ENCODE measurements around the gene KRT86. TPM values are rescaled to one million over a fixed set of nuclear protein-coding genes. Genes with fewer than 3 reads are reported as not detected.

The KRT86 gene
- total and polyA plus RNA-seq, 5 experiments from 2014 or later = not detected

DNA sequence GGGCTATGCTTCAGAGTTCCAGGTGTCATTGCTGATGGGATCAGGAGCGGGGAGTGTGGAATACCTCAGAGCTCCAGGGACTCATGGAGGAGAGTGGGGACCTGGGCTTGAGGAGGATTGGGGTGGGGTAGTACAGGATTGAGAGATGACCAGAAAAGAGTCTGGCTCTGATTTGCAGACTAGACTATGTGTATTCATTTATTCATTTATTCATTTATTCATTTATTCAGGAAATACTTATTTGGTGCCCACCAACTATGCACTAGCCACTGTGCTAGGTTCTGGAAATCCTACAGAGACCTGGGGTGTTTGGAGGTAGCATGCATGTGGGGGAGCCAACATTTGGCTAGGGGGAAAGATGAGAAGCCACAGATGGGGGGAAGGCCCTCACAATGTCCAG, 47.6 kb downstream of the KRT86 start:
- ATAC-seq = no peak

DNA sequence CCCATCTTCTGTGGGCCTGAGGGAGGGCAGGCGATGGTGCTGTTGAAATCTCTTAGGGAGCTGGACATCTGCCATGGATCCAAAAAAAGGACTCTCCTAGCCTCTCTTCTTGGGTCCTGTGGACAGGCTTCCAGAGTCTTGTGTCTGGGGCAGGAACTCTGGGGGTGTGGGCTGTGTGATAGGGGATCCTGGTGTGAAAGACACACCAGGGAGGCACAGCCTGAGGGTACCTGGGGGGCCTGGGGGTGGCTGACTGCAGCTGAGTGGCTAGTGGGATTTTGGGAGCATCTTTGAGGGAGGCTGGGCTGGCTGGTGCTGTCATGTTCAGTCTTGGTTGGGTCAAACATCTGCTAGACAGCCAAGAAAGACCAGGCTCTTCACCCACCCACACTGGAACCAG, 48.6 kb downstream of the KRT86 start:
- Mint-ChIP-seq H3K27ac (no peak overlapping the region), H3K36me3 (no peaks in the 10 kb centered on the region), H3K4me1 (peaks cover 4 to 9% (median 7%) of the 10 kb centered on the region in 4 donors), H3K4me3 (no peak overlapping the region), H3K27me3 (peaks cover 10 to 59% (median 36%) of the 10 kb centered on the region in 5 donors), H3K9me3 (no peaks in the 10 kb centered on the region)
- DNase-seq (peak in 1 of 10 donors; percentile 23), ATAC-seq (no peak)
- POLR2A ChIA-PET = no interaction called here

More for the DNA sequence above, 47.6 kb downstream of the KRT86 start:
- H3K27ac Mint-ChIP-seq = peak overlapping the region in 2 of 10 donors; percentile 32 to 38
- H3K36me3 Mint-ChIP-seq = no peaks in the 10 kb centered on the region
- DNase-seq = no peak
- peaks cover 10 to 59% (median 36%) of the 10 kb centered on the region in 5 donors for H3K27me3 Mint-ChIP-seq
- H3K4me3 Mint-ChIP-seq = no peak overlapping the region
- no peaks in the 10 kb centered on the region for H3K9me3 Mint-ChIP-seq
- POLR2A ChIA-PET = no interaction called here
- peaks cover 0 to 2% (median under 1%) of the 10 kb centered on the region in 4 donors for H3K4me1 Mint-ChIP-seq

DNA sequence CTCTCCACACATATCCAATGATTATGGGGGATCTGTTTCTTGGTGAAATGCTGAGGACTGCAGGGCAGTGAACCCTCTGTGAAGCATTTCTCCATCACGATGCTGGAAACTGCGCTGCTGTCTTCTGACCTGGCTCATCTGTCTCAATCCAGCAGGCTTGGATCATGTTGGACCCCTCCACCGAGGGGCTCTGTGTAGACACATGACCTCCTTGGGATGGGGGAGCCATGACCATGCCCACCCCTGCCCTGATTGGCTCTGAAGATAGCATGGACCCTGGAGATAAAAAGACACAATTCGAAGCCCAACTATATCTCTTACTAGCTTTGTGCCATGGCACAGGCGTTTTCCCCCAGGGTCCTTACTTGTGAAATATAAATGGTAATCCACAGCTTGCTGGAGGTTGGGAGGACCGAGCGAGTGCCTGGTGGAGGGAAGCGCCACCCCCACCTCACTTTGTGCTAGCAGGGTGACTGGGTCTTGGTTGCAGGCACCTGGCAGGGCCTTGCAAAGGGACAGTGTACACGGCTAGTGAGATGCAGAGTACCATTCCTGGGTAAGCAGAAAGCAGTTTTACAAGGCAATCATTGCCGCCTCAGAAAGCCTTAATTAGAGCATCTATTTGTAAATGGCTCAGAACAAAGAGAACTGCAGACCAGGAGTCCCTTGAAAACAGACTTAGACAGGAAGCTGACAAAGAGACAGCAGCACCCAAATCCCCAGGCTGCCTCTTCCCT, 49.1 kb downstream of the KRT86 start:
- ATAC-seq (no peak), DNase-seq (peak in 1 of 10 donors; percentile 24)
- Mint-ChIP-seq H3K27me3 (peaks cover 10 to 59% (median 33%) of the 10 kb centered on the region in 5 donors), H3K27ac (no peak overlapping the region), H3K4me3 (no peak overlapping the region), H3K4me1 (peaks cover 4 to 9% (median 7%) of the 10 kb centered on the region in 4 donors), H3K36me3 (no peaks in the 10 kb centered on the region), H3K9me3 (no peaks in the 10 kb centered on the region)
- POLR2A ChIA-PET = no interaction called here

DNA sequence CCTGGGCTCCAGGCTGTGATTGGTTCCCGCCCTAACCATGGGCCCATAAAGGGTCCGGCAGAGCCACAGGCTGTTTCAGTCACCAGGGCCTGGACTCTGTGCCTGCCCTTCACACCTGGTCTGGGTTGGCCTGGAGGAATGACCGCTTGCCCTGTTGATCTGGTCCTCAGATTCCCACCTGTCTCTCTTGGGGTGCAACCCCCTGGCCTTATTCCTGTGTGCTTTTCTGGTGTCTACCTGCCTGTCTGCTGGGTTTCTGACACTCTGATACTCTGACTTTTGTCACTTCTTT, 49.7 kb downstream of the KRT86 start:
- no peak overlapping the region for H3K4me3 Mint-ChIP-seq
- H3K36me3 Mint-ChIP-seq = no peaks in the 10 kb centered on the region
- H3K27ac Mint-ChIP-seq = no peak overlapping the region
- no peaks in the 10 kb centered on the region for H3K9me3 Mint-ChIP-seq
- H3K4me1 Mint-ChIP-seq = peaks cover 6 to 9% (median 7%) of the 10 kb centered on the region in 4 donors
- H3K27me3 Mint-ChIP-seq = peaks cover 10 to 57% (median 35%) of the 10 kb centered on the region in 5 donors
- ATAC-seq (no peak), DNase-seq (peak in 1 of 10 donors; percentile 37)
- POLR2A ChIA-PET = no interaction called here

DNA sequence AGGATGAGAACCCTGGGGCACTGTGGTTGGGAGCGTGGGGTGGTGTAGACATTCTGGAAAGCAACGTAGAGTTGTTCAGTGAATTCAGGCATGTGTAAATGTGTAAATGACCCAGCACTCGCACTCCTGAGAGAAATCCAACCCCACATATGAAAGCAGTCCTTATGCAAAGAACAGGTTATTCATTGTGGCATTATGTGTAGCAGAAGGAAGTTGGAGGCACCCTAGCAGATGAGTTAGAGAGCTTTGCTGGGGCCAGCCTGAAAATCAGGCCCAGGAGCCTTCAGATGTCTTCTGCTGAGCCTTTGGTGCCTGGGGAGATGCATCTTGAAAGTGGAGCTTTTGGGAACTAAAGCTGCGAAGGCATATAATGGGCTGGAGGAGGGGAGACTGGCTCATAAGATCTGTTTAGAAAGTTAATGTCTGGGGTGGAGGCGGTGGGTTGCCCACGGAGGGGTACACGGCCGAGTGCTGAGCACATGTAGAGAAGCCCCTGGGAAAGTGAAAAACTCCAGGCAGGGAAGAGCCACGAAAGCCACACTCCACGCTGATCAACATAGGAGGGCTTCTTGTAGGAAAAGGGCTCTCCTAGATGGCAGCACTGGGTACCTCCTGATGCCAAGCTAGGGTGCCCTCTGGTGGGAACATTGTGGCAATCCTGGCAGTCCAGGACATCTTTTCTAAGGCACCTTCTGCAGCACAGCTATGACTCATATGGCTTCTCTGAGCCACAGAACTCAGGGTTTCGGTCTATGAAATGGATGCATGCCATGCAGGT, 52.8 kb downstream of the KRT86 start:
- Mint-ChIP-seq H3K27ac (peak overlapping the region in 2 of 10 donors; percentile 60 to 64), H3K9me3 (no peaks in the 10 kb centered on the region), H3K27me3 (peaks cover 1 to 40% (median 19%) of the 10 kb centered on the region in 5 donors), H3K4me1 (peaks cover 6 to 9% (median 7%) of the 10 kb centered on the region in 4 donors), H3K36me3 (no peaks in the 10 kb centered on the region), H3K4me3 (no peak overlapping the region)
- POLR2A ChIA-PET = interaction anchor here (1.1 to 1.4 kb wide), 3 partner anchors 12 to 172 kb away, joined by 4 to 6 read pairs (median 4); no protein-coding TSS in a partner anchor
- peak; percentile 99 to 100 for ATAC-seq
- DNase-seq = peak; percentile 50 to 90 (median 70)

DNA sequence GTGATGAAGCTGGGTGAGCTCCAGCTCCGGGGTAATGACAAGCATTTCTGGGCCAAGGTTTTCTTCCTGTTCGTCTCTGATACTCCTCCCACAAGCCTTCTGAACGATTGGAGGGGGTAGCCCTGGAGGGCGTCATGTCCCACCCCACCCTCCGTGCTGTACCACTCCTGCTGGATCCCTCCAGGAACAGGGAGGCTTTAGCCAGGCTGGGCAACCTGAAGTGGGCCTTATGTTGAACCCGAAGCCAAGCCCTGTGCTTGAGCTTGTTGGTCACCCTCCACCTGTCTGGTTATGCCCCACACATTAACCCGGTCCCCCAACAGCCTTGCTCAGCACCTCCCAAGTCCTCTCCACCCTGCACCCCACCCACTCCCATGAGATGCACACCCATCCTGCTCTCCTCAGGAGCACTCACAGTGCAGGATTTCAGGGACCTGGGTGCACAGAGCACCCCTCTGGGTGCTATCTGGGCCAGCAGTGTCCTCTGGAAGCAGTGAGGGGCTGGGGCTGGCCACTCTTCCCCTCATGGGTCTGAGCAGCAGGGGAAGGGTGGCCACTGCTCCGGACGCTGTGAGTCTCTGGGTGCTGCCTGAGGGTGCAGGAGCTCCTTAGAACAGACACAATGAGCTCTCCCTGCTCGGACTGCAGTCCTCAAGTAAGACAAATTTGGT, 53.5 kb downstream of the KRT86 start:
- H3K4me3 Mint-ChIP-seq = no peak overlapping the region
- no peaks in the 10 kb centered on the region for H3K9me3 Mint-ChIP-seq
- ATAC-seq = no peak
- H3K27ac Mint-ChIP-seq = peak overlapping the region in 1 of 10 donors; percentile 60
- no peaks in the 10 kb centered on the region for H3K36me3 Mint-ChIP-seq
- POLR2A ChIA-PET = interaction anchor here (1.1 to 1.4 kb wide), 3 partner anchors 11 to 173 kb away, joined by 4 to 6 read pairs (median 4); no protein-coding TSS in a partner anchor
- DNase-seq = peak in 1 of 10 donors; percentile 50
- H3K27me3 Mint-ChIP-seq = peaks cover 0 to 34% (median 19%) of the 10 kb centered on the region in 5 donors
- H3K4me1 Mint-ChIP-seq = peaks cover 6 to 9% (median 7%) of the 10 kb centered on the region in 4 donors

DNA sequence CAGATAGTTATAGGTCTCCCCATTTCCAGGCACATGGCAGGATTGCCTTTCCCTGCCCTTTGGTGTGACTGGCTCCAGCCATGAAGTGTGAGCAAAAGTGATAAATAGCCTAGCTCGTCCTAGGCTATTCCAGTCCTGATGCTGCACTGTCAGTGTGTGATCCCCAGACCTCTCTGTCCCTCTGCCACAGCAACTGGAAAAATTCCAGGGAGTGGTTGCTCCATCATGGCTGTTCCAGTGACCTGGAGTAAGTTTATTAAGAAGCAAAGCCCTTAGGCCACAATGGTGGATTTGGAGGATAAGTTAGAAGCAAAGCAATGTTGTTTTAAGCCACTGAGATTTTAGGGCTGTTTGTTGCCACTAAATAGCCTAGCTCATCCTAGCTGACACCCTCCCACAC, 56.6 kb downstream of the KRT86 start:
- H3K27ac Mint-ChIP-seq = no peak overlapping the region
- peaks cover 3 to 20% (median 17%) of the 10 kb centered on the region in 5 donors for H3K27me3 Mint-ChIP-seq
- DNase-seq = peak in 1 of 10 donors; percentile 4
- no peak for ATAC-seq
- H3K4me1 Mint-ChIP-seq = peaks cover 6 to 9% (median 7%) of the 10 kb centered on the region in 4 donors
- peaks cover 0 to 5% (median 0%) of the 10 kb centered on the region in 9 donors for H3K9me3 Mint-ChIP-seq
- POLR2A ChIA-PET = no interaction called here
- H3K4me3 Mint-ChIP-seq = no peak overlapping the region
- no peaks in the 10 kb centered on the region for H3K36me3 Mint-ChIP-seq

DNA sequence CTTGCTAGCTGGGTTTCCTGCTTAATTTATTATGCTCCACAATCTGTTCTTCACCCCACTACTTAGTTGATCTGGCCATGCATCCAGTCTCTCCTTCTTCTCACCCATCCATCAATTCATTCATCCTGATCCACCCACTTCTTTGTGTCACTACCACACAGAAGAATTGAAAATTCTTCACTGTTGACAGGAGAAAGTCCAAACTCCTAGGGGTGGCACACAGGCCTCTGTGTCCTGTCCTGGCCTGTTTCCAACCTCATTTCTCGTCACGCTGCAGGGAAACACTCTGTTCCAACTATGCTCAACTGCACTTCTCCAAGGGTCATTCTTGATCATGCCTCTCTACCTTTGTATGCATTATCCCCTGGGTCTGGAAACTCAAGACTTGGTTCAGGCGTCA, 57.4 kb downstream of the KRT86 start:
- H3K27me3 Mint-ChIP-seq = peaks cover 3 to 20% (median 15%) of the 10 kb centered on the region in 5 donors
- H3K4me3 Mint-ChIP-seq = no peak overlapping the region
- peaks cover 6 to 9% (median 7%) of the 10 kb centered on the region in 4 donors for H3K4me1 Mint-ChIP-seq
- peaks cover 0 to 4% (median 0%) of the 10 kb centered on the region in 3 donors for H3K36me3 Mint-ChIP-seq
- POLR2A ChIA-PET = no interaction called here
- no peak for DNase-seq
- no peak for ATAC-seq
- peaks cover 0 to 11% (median 6%) of the 10 kb centered on the region in 9 donors for H3K9me3 Mint-ChIP-seq
- H3K27ac Mint-ChIP-seq = no peak overlapping the region

DNA sequence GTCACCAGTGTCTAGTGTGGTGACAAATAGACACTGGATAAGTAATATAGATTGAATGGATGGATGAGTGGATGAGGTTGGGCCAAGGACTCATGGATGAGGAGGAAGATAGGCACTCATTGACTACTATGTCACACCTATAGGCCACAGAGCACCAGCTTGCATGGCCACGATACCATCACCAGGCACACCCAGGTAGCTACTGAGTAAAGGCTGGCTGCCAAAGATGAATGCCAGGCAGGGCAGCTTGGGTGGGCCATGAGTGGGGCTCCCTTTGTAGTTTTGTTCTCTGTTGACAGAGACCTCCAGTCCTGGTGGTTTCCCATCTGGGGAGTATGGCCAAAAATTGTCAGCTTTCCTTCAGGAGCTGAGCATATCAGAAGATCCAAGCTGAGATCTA, 57.9 kb downstream of the KRT86 start:
- Mint-ChIP-seq H3K4me3 (no peak overlapping the region), H3K27ac (peak overlapping the region in 1 of 10 donors; percentile 1), H3K36me3 (peaks cover 0 to 9% (median 0%) of the 10 kb centered on the region in 3 donors), H3K9me3 (peaks cover 0 to 16% (median 9%) of the 10 kb centered on the region in 9 donors), H3K4me1 (peaks cover 4 to 5% (median 4%) of the 10 kb centered on the region in 4 donors), H3K27me3 (peaks cover 3 to 19% (median 14%) of the 10 kb centered on the region in 5 donors)
- peak in 1 of 10 donors; percentile 27 for DNase-seq
- no peak for ATAC-seq
- POLR2A ChIA-PET = no interaction called here

DNA sequence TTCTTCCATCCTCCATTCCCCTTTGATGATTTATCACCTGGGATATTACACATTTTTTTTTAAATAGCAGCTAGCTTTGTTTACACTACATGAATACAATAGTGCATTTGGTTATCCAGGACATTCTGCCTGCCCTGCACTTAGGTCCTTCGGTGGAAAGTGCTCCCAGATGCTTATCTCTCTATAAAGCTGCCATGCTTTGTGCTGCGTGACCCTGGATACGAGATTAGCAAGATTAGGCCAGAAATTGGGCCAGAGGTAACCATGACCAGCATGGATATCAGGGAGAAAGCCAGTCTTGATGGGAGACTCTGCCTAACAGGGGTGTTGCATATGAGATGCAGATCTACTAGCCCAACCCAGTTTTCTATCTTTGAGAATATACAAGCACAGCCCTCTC, 58.9 kb downstream of the KRT86 start:
- Mint-ChIP-seq H3K27me3 (peaks cover 3 to 18% (median 11%) of the 10 kb centered on the region in 5 donors), H3K9me3 (peaks cover 0 to 16% (median 9%) of the 10 kb centered on the region in 9 donors), H3K4me3 (no peak overlapping the region), H3K36me3 (peaks cover 0 to 9% (median 0%) of the 10 kb centered on the region in 3 donors), H3K4me1 (peaks cover 0 to 2% (median 0%) of the 10 kb centered on the region in 4 donors), H3K27ac (no peak overlapping the region)
- DNase-seq = peak in 1 of 10 donors; percentile 19
- POLR2A ChIA-PET = no interaction called here
- no peak for ATAC-seq

DNA sequence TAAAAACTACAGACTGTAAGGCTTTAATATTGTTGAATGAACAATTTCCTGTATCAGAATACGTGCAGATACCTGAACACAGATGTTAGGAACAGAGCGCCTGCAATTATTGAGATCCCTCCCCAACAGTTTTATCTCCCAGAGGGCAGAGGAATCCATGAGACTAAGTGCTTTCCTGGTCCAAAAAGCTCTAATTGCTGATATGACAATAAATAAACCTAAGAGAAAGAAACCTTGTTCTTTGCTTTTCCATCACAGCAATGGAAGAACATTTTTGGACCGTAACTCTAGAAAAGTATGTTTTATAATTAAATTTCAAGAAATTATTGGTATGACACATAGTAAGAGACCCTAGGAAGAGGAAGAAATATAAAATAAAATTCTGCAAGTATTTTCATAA, 59.7 kb downstream of the KRT86 start:
- Mint-ChIP-seq H3K27me3 (peaks cover 3 to 27% (median 11%) of the 10 kb centered on the region in 5 donors), H3K36me3 (peaks cover 0 to 9% (median 0%) of the 10 kb centered on the region in 3 donors), H3K27ac (no peak overlapping the region), H3K9me3 (peaks cover 0 to 16% (median 9%) of the 10 kb centered on the region in 9 donors), H3K4me1 (peaks cover 0 to 3% (median 0%) of the 10 kb centered on the region in 4 donors), H3K4me3 (no peak overlapping the region)
- ATAC-seq (no peak), DNase-seq (no peak)
- POLR2A ChIA-PET = no interaction called here

DNA sequence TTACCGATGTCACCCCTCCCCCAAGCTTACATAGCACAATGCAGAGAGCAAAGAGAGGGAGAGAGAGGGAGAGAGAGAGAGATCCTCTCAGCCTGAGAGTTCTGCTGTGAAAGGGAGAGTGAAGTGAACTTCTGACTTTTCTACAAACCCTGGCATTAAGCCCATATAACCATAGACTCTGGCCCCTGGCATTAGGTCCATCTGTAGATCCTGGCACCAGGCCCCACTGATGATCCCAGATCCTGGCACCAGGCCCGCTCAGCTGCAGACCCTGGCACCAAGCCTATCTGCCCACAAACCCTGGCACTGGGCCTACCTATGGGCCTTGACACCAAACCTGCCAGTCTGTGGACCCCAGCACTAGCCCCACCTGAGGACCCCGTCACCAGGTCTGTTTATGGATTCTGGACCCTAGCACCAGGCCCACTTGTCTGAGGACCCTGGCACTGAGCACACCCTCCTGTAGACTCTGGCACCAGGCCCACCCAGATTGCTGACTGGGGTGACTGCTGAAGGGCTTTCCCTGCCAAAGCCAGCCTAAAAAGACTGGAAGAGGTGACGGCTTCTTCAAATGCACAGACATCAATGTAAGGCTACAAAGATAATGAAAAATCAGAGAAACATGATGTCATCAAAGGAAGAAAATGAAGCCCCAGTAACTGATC, 61.3 kb downstream of the KRT86 start:
- Mint-ChIP-seq H3K9me3 (peaks cover 0 to 16% (median 9%) of the 10 kb centered on the region in 9 donors), H3K27me3 (peaks cover 3 to 33% (median 11%) of the 10 kb centered on the region in 5 donors), H3K36me3 (peaks cover 0 to 9% (median 0%) of the 10 kb centered on the region in 3 donors), H3K4me3 (no peak overlapping the region), H3K27ac (no peak overlapping the region), H3K4me1 (peaks cover 0 to 4% (median 0%) of the 10 kb centered on the region in 4 donors)
- DNase-seq (peak in 1 of 10 donors; percentile 40), ATAC-seq (no peak)
- POLR2A ChIA-PET = no interaction called here

Measured in naive thymus-derived CD8-positive, alpha-beta T cell (primary cell).